Type B pancreatic cell (in vitro differentiated cells): ENCODE data around the gene ATP8A2. TPM values are rescaled to one million over a fixed set of nuclear protein-coding genes. Genes with fewer than 3 reads are reported as not detected.

Experiments used
- DNase-seq: peaks from one replicate; pipeline ENCODE4 v3.0.0; 2021; ENCODE audit warnings: mixed read lengths; ENCODE audit not compliant: unreplicated experiment; ENCODE audit errors: extremely low spot score
- H3K27ac Mint-ChIP-seq: 2 replicates; pipeline ENCODE4 v1.8.0; 2021; ENCODE audit warnings: mild to moderate bottlenecking, mixed read lengths
- H3K27me3 Mint-ChIP-seq: 2 replicates; pipeline ENCODE4 v1.8.0; 2021; ENCODE audit warnings: mixed read lengths
- H3K36me3 Mint-ChIP-seq: 2 replicates; pipeline ENCODE4 v1.8.0; 2021; ENCODE audit warnings: mixed read lengths
- H3K4me1 Mint-ChIP-seq: one replicate; pipeline ENCODE4 v1.8.0; 2021; ENCODE audit warnings: mixed read lengths; ENCODE audit not compliant: unreplicated experiment
- H3K4me3 Mint-ChIP-seq: 2 replicates; pipeline ENCODE4 v1.8.0; 2021; ENCODE audit warnings: mild to moderate bottlenecking, mixed read lengths
- H3K9me3 Mint-ChIP-seq: 2 replicates; pipeline ENCODE4 v1.8.0; 2021; ENCODE audit warnings: mixed read lengths
- CTCF ChIP-seq: fragments of 200-600 bp; sonication (generic); conservative IDR thresholded peaks from 2 replicates; pipeline ENCODE4 v1.5.0; 2021; ENCODE audit warnings: antibody characterized with exemption, mild to moderate bottlenecking
- total RNA-seq: library from RNA; stranded (reverse); gene quantifications from 2 replicates; pipeline ENCODE4 v1.2.1, GENCODE V29; 2021; ENCODE audit warnings: low replicate concordance

ATP8A2 gene
- total RNA-seq, 1 donor from 2014 or later, result 13.8 TPM

- no peaks in the 10 kb centered on the region for H3K9me3 Mint-ChIP-seq
Measured at GRCh38 chr13:25800523-25800922, 428.7 kb downstream of the ATP8A2 start.

GRCh38 chr13:25802579-25802978 lies 430.8 kb downstream of the ATP8A2 start:
- no peak overlapping the region for H3K27ac Mint-ChIP-seq
- no peaks in the 10 kb centered on the region for H3K36me3 Mint-ChIP-seq
- no peaks in the 10 kb centered on the region for H3K9me3 Mint-ChIP-seq
- DNase-seq, result no peak
- H3K4me3 Mint-ChIP-seq, result no peak overlapping the region
- TF ChIP-seq CTCF, result no peak
- H3K4me1 Mint-ChIP-seq, result peaks cover 11% of the 10 kb centered on the region
- H3K27me3 Mint-ChIP-seq, result no peaks in the 10 kb centered on the region

More at GRCh38 chr13:25800523-25800922, 428.7 kb downstream of the ATP8A2 start:
- Mint-ChIP-seq H3K36me3 (no peaks in the 10 kb centered on the region), H3K27me3 (no peaks in the 10 kb centered on the region), H3K4me1 (peaks cover 11% of the 10 kb centered on the region), H3K4me3 (no peak overlapping the region), H3K27ac (no peak overlapping the region)
- DNase-seq, result no peak
- no peak for TF ChIP-seq CTCF

GRCh38 chr13:25803641-25804040 lies 431.9 kb downstream of the ATP8A2 start:
- no peaks in the 10 kb centered on the region for H3K9me3 Mint-ChIP-seq
- TF ChIP-seq CTCF, result no peak
- no peaks in the 10 kb centered on the region for H3K36me3 Mint-ChIP-seq
- H3K27ac Mint-ChIP-seq, result no peak overlapping the region
- peaks cover 11% of the 10 kb centered on the region for H3K4me1 Mint-ChIP-seq
- no peak overlapping the region for H3K4me3 Mint-ChIP-seq
- no peaks in the 10 kb centered on the region for H3K27me3 Mint-ChIP-seq
- no peak for DNase-seq

GRCh38 chr13:25806264-25806974 lies 434.6 kb downstream of the ATP8A2 start:
- Mint-ChIP-seq H3K4me1 (no peaks in the 10 kb centered on the region), H3K9me3 (no peaks in the 10 kb centered on the region), H3K36me3 (peaks cover 6% of the 10 kb centered on the region), H3K27me3 (peaks cover 5% of the 10 kb centered on the region), H3K27ac (no peak overlapping the region), H3K4me3 (no peak overlapping the region)
- no peak for TF ChIP-seq CTCF
- no peak for DNase-seq

DNA sequence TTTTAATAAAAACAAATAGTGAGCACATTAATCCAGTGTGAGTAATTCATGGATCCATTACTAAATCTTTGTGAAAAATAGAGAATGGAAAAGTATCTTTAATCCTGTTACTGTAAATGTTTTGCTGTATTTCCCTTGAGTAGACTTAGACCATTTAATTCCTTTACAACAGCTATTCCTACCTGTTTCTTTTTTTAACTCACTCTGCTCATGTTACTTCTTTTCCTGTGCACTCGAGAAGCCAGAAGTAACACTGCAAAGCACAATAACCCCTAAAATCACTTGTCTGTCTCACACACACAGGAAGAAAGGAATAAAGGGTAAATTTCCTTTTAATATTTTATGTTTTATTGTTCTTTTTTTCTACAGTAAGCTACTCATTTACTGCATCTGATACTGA lies 435.8 kb downstream of the ATP8A2 start:
- Mint-ChIP-seq H3K4me1 (no peaks in the 10 kb centered on the region), H3K9me3 (no peaks in the 10 kb centered on the region), H3K27me3 (peaks cover 5% of the 10 kb centered on the region), H3K27ac (no peak overlapping the region), H3K4me3 (no peak overlapping the region), H3K36me3 (peaks cover 6% of the 10 kb centered on the region)
- no peak for TF ChIP-seq CTCF
- DNase-seq, result no peak

DNA sequence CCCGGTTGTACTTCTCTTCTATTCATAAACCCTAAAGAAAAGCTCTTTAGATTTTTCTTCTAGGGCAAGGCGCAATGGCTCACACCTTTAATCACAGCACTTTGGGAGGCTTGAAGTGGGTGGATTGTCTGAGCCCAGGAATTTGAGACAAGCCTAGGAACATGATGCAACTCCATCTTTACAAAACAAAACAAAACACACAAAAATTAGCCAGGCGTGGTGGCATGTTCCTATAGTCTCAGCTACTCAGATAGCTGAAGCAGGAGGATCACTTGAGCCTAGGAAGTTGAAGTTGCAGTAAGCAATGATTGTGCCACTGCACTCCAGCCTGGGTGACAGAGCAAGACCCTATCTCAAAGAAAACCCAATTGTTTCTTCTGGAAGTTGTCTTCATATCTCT lies 439.7 kb downstream of the ATP8A2 start:
- no peak for TF ChIP-seq CTCF
- Mint-ChIP-seq H3K4me3 (no peak overlapping the region), H3K27me3 (peaks cover 5% of the 10 kb centered on the region), H3K36me3 (peaks cover 9% of the 10 kb centered on the region), H3K27ac (no peak overlapping the region), H3K9me3 (no peaks in the 10 kb centered on the region), H3K4me1 (no peaks in the 10 kb centered on the region)
- DNase-seq, result no peak
